ENCODE data around the gene CHST12.
"Not testable (repeated sequence)": the region's sequence is repeated elsewhere in the genome, so short reads cannot be mapped to it uniquely, and the experiment has no call there.

Gene CHST12

GRCh38 chr7:2437537-2438148, 34.2 kb downstream of the CHST12 start:
- no peak for DNase-seq

- DNase-seq: no peak
Measured at GRCh38 chr7:2438186-2438585, 34.8 kb downstream of the CHST12 start.

GRCh38 chr7:2438775-2439174, 35.4 kb downstream of the CHST12 start:
- DNase-seq: no peak

- no peak for DNase-seq
Measured at GRCh38 chr7:2440608-2441245, 37.3 kb downstream of the CHST12 start.

- no peak for DNase-seq
Measured at GRCh38 chr7:2441430-2442058, 38.1 kb downstream of the CHST12 start.

- DNase-seq: no peak
Measured at GRCh38 chr7:2443491-2443890, 40.1 kb downstream of the CHST12 start.

GRCh38 chr7:2444476-2444875, 41.1 kb downstream of the CHST12 start:
- DNase-seq: no peak

GRCh38 chr7:2445047-2445446, 41.6 kb downstream of the CHST12 start:
- no peak for DNase-seq

- no peak for DNase-seq
Measured at GRCh38 chr7:2445898-2446555, 42.6 kb downstream of the CHST12 start.

- DNase-seq: no peak
Measured at GRCh38 chr7:2446676-2447075, 43.3 kb downstream of the CHST12 start.

- no peak for DNase-seq
Measured at GRCh38 chr7:2450198-2451107, 47.0 kb downstream of the CHST12 start.

- DNase-seq: peak; percentile 44 to 69
Measured at GRCh38 chr7:2451171-2452073, 48.0 kb downstream of the CHST12 start.

- peak; percentile 31 to 40 for DNase-seq
Measured at GRCh38 chr7:2452074-2452507, 48.7 kb downstream of the CHST12 start.

GRCh38 chr7:2452643-2453270, 49.3 kb downstream of the CHST12 start:
- no peak for DNase-seq

- DNase-seq: not testable (repeated sequence)
Measured at GRCh38 chr7:2453849-2454248, 50.4 kb downstream of the CHST12 start.

- no peak for DNase-seq
Measured at GRCh38 chr7:2459674-2460073, 56.3 kb downstream of the CHST12 start.

- DNase-seq: no peak
Measured at GRCh38 chr7:2460188-2460587, 56.8 kb downstream of the CHST12 start.

GRCh38 chr7:2460641-2461040, 57.2 kb downstream of the CHST12 start:
- DNase-seq: no peak

- DNase-seq: no peak
Measured at GRCh38 chr7:2461268-2462026, 58.0 kb downstream of the CHST12 start.

- DNase-seq: no peak
Measured at GRCh38 chr7:2462731-2463130, 59.3 kb downstream of the CHST12 start.
